ENCODE measurements around the gene RABL6.

Gene RABL6

DNA sequence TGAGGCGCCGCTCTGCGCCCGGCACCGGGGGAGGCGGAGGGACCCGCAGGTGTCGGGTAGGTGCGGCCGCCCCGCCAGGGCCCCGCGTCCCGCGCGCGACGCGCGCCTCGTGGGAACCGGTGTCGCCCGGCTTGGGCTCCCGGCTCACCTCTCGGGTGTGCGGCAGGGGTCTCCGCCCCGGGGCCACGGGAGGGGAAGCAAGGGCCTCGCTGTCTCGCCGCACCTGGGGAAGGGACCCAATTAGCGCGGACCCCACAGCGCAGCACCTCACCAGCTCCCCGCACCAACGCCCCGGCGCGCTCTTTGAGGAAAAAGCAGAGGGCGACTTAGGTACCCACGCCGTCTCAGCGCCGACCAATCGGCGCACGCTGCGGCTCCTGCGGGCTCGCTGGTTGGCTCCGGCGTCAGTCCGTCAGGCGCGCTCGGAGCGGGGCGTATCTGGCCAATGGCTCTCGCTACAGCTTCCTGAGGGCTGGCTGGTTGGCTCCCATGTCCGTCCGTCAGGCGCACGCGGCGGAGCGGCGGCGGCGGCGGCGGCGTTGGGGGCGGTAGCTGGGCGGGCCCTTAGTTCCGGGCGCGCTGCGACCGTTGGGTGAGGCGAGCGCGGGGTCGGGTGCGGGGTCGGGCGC lies 78.3 kb downstream of the RABL6 start, which contains the start of gene TRAF2:
TRAF2 (plus strand) TSS at position 567 of the 629 bp plus-strand sequence. CDS start 12,225 bp downstream, outside the sequence.
- peak; percentile 99 for DNase-seq

DNA sequence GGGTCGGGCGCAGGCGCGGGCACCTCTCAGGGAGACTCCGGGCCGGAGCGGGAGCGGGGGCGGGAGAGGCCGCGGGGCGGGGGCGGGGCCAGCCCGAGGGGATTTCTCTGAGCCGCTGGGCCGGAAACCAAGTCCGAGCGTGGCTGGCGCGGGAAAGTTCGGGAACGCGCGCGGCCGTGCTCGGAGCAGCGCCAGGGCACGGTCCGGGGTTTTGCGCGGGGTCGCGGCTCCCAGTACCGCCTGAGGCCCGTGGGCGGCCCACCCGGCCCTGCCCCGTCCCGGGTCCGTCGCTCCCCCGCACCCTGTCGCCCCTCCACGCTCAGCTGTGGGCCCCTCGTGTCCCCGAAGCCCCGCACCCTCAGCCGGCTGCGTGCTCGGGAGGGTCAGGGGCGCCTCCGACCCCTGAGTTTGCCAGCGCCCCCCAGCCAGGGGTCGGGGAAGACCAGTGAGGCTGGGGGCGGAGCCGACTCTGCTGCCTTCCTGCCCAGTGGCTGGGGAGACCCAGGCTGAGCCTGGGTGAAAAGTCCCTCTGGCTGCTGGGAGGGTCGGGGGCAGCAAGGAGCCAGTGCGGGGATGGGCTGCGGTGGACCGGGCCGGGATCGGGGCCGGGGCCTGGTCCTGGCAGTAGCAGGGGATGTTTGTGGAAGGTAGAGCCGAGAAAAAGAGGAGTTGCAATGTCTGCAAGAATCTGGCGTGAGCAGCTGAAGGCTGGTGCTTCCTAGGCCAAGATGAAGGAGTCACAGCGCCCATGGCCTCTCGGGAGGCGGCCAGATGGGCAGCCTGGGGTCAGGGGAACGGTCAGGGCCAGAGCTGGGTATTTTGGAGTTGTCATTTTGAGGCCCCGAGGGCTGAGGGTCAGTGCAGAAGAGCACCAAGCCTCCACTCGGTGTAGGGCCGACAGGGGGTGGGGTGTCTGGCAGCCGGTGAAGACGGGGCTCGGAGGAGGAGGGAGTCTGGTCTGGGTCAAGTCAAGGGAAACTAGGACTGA lies 79.2 kb downstream of the RABL6 start:
- DNase-seq, result peak in 1 of 2 donors; percentile 11

DNA sequence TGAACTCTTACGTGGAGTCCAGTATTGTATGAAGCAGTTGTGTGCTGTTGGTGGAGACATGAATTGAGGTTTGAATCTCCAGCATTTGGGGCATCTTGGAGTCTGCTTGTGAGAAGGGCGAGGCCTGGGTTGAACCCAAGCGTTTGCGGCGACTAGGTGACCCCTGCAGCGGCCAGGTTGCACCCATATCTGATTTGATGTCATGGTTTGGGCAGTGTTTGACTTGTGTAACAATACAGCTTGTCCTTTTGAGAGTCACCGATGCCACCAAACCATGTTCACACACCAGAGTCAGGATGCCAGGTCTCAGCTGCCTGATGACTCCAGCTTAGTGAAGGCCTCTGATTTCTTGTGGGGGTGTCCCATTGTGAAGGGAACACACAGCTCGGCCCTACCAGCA lies 80.7 kb downstream of the RABL6 start:
- DNase-seq, result no peak

DNA sequence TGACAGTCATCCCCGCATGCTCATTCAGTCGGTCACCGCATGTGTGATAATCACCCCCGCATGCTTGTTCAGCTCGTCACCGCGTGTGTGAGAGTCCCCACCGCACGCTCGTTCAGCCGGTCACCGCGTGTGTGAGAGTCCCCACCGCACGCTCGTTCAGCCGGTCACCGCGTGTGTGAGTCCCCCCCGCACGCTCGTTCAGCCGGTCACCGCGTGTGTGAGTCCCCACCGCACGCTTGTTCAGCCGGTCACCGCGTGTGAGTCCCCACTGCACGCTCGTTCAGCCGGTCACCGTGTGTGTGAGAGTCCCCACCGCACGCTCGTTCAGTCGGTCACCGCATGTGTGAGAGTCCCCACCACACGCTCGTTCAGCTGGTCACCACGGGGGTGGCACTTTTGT lies 82.1 kb downstream of the RABL6 start:
- no peak for DNase-seq

DNA sequence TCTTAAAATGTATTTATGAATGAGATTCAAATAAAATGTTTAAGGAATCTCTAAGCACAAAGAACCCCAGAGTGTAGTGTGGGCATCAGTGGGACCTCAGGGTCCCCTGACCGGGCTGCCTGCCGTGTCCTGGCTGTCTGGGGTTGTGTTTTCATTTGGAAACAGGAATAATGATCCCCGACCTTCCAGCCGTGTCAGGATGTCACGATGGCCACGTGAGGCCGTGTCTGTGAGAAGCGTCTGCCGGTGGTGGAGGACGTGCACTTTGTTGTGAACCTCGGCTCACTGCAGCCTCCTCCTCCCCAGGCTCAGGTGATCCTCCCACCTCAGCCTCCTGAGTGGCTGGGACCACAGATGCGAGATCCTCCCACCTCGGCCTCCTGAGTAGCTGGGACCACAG lies 82.9 kb downstream of the RABL6 start:
- no peak for DNase-seq

Measured in inflammatory macrophage (primary cell).